Measurements from ENCODE around the gene UQCR10. TPM values are rescaled to one million over a fixed set of nuclear protein-coding genes. Genes with fewer than 3 reads are reported as not detected.
"Not testable (repeated sequence)": the region's sequence is repeated elsewhere in the genome, so short reads cannot be mapped to it uniquely, and the experiment has no call there.

Gene UQCR10
- polyA plus RNA-seq, 12 donors = 94.5 to 153 (median 126) TPM; not detected in 1

DNA sequence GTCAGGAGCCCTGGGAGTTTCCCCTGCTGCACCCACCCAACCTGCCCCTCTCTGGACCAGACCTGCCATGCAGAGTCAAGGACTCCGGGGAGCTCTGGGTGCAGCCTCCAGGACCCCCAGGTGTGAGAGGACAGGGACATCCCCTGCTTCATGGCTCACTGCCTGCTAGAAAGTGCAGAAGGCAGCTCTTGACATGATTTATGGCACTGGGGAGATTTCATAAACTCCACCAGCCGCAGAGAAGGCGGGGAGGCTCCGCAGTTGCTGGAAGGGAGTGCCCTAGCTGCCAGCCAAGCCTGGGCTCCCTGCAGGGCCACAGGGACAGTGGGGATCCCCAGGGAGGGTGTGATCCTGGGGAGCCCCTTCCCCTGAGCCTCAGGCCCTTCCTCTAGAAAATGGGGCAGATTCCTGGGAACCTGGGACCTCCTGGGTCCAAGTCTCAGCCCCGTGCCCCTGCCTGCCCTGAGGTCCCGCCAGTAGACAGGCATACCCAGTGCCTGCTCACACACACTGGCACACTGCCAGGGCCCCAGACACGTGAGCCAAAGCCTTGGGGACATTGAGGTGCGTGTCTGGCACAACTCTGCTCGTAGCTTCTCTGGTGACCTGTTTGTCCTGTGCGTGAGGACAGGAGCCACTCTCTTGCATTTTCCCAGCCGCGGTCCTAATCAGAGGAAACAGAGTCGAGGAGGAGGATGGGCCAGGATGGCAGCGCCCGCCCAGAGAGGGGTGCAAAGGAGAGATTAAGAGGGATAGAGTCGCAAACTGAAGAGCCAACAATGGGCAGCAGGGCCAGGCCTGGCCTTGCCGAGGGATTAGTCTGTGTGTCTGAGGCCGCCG lies 33.6 kb upstream of the UQCR10 start:
- no peak for DNase-seq

GRCh38 chr22:29734406-29734805 lies 32.8 kb upstream of the UQCR10 start:
- no peak for DNase-seq

DNA sequence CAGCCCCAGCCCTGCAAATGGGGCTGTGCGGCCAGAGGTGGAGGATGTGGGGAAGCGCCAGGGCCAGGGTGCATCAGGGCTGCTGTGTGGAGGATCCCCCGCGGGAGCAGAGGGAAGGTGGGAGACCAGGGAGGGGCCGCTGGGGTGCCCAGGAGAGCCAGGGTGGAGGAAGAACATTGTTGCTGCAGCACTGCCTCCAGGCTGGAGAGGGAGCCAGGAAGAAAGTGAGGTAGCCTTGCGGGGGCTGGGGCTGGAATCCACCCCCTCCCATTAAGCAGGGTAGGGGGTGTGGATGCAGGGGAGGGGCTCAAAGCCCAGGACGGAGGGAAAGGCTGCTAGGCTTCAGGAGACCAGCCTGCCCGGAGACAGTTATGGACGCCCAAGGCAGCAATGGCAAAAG lies 32.3 kb upstream of the UQCR10 start:
- DNase-seq = no peak

DNA sequence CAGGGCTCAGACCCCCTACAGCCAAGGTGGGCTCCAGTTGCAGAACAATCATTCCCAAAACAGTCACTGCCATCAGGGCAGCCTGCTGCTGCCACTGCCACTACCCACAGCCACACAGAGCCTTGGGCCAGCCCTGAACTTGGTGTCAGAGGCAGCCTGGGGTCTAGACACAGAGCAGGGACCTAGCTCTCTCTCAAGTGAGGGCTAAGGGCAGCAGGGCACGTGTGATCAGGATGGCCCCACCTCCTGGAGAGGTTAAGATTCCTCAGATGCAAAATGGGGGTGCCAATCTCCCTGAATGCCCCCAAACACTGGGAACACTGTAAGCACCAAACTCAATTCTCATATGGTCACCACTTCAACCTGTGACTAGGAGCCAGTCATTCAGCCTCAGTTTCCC lies 31.8 kb upstream of the UQCR10 start:
- DNase-seq = no peak

GRCh38 chr22:29737251-29738117 lies 29.7 kb upstream of the UQCR10 start:
- DNase-seq = no peak

DNA sequence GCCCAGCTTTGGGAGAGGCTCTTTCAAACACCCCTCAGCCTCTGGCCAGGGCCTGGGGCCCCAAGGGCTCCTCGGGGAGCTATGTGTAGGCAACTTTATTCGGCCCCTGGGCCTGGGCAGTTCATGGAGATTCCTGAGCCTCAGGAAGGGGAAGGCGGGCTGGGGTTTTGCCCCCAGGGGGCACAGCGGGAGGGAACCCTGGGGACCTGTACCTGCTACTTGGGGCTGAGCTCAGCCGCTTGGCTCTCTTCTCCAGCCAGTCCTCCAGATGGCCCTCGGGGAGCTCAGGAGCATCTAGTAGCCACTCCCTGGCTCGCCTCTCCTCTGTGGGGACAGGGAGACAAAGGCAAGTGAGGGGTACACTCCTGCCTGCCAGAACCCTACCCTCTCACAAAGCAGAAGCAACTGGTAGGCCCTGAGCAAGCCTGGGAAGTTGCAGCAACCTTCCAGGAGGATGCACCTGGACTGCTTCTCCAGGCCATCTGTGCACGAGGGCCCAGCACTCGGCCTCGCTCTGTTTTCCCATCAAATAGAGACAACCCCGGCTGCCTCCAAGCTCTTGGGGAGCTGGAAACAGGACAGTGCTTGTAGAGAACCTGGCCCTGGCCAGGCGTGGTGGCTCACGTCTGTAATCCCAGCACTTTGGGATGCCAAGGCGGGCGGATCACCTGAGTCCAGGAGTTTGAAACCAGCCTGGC lies 28.9 kb upstream of the UQCR10 start:
- no peak for DNase-seq

DNA sequence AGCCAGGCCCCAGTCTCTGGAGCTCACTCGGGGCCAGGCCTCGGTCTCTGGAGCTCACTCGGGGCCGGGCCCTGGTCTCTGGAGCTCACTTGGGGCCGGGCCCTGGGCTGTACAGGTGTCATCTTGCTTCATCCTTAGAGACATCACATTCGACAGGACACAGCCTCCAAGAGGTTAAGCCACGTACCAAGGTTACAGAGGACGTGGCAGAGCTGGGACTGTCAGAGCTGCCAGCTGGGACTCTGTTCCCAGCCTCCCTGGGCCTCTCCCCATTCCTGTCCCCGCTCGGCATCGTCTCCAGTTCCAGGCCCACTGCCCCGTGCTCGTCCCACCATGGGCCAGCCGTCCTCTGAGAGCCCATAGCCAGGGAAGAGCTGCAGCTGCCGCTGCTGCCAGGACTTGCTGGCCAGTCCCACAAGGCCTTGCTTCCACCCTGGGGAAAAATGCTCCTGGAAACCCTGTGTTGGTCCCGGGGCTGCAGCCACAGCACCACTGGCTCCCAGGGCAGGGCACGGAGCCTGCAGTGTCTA lies 27.8 kb upstream of the UQCR10 start:
- DNase-seq = no peak

GRCh38 chr22:29740216-29740615 lies 27.0 kb upstream of the UQCR10 start:
- no peak for DNase-seq

GRCh38 chr22:29741926-29742325 lies 25.2 kb upstream of the UQCR10 start:
- DNase-seq = no peak

- DNase-seq = no peak
These were observed 24.8 kb upstream of the UQCR10 start for GRCh38 chr22:29742326-29742725.

GRCh38 chr22:29744902-29745301 lies 22.3 kb upstream of the UQCR10 start:
- peak; percentile 54 for DNase-seq

GRCh38 chr22:29747832-29748231 lies 19.3 kb upstream of the UQCR10 start:
- no peak for DNase-seq

DNA sequence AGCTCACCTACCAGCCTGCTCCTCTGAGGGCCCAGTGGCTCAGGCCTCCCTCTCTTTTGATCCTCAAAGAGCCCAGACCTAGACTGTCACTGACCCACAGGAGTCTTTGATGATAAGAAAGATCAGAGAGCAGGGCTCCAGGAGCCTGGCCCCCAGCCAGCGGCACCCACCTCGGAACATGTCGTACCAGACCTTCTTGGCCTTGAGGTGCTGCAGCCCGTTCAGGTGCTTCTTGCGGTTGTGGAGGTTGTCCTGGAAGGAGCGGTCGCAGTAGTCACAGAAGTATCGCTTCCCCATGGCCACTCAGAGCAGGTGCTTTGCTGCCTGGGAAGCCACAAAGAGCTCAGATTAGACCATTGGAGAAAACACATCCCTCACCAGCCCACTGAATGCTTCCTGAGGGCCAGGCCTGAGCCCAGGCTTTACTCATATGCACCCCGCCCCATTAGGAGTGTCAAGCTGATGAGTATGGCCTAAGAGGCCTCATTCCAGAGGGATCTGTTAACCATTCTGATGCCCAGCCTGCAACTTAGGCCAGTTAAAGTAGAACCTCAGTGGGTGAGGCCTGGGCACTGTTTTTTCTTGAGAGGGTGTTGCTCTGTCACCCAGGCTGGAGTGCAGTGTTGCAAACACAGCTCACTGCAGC lies 18.8 kb upstream of the UQCR10 start:
- no peak for DNase-seq

GRCh38 chr22:29750029-29750428 lies 17.1 kb upstream of the UQCR10 start:
- DNase-seq = no peak

DNA sequence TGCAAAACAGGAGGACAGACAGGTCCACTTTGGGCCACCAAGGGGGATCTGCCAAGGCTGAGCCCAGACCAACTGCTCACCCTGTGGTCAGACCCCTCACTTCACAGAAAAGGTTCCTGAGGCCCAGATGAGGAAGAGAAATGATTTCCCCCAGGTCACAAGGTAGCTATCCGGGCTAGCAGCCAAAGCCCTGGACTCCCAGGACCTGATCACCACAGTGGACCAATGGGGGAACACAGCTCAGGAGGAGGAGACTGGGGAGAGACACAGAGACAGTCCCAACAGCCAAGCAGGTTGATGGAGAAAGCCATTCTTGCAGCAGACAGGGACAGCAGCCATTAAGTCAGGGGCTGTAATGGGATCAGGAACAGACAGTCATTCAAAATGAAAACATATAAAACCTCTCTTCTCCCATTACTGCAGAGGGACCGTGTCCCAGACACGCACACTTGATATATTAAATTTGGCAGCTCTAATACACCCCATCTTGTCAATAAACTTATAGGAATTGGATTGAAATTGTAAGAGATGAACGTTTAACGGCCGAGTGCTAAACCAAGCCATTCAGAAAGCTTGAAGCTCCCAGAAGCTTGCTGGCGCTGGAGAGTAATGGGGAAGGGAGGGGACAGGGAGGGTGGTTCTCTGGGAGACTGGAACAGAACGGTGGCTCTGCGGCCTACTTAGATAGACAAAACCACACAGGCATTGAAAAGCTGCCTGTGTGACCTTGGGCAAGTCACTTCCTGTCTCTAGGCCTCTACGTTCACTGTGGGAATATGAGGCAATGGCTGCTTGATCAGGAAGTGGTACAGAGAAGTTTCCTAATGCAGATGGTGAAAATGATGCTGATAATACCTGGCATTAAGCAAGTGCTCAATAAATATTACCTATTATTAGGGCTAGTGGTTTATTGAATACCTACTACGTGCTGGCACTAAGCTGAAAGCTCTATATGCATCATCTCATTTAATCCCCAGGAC lies 16.3 kb upstream of the UQCR10 start:
- no peak for DNase-seq

DNA sequence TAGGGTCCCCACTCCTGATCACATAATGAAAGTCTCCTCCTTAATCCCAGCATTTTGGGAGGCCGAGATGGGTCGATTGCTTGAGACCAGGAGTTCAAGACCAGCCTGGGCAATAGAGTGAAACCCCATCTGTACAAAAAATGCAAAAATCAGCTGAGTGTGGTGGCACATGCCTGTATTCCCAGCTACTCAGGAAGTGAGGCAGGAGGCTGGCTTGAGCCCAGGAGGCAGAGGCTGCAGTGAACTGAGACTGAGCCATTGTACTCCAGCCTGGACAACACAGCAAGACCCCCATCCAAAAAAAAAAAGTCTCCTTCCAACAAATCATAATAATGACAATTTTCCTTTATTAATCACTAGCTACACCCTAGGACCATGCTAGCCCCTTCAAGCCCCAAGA lies 15.5 kb upstream of the UQCR10 start:
- no peak for DNase-seq

- DNase-seq = no peak
These were observed 13.1 kb upstream of the UQCR10 start for GRCh38 chr22:29753808-29754657.

DNA sequence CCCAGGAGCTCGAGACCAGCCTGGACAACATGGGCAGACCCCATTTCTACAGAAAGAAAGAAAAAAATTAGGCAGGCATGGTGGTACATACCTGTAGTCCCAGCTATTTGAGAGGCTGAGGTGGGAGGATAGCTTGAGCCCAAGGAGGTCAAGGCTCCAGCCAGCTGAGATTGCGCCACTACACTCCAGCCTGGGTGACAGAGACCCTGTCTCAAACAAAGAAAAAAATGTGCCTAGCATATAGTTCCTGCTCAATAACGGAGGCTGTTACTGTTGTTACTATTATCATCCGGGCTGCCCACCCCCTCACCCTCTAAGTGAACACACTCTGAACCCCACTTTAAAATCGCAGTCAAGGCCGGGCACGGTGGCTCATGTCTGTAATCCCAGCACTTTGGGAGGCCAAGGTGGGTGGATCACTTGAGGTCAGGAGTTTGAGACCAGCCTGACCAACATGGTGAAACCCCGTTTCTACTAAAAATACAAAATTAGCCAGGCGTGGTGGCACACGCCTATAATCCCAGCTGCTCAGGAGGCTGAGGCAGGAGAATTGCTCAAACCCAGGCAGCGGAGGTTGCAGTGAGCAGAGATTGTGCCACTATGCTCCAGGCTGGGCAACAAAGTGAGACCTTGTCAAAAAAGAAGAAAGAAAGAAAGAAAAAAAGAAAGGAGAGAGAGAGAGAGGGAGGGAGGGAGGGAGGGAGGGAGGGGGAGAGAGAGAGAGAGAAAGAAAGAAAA lies 12.3 kb upstream of the UQCR10 start:
- not testable (repeated sequence) for DNase-seq

DNA sequence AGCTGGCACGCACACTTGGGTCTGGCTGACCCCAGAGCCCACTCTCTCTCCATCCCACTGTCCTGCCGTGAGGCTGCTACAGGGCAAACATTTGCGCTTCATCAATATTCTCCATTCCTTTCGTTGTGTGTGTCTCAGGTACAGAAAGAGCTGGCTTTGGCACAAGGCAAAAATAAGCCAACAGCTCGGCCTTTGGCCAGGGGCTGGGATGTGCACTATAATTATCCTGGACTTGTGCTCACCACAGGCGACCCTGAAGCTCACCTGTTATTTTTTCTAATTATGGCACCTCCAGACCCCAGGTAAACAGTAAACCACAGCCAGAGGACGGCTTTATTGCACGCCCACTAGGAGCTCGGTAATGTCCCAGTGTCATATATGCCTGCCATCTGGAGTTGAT lies 11.3 kb upstream of the UQCR10 start:
- DNase-seq = no peak

Measured in muscle of arm (tissue), 12 donors.